ENCODE results near the gene PLOD2. TPM values are rescaled to one million over a fixed set of nuclear protein-coding genes. Genes with fewer than 3 reads are reported as not detected.

Gene PLOD2
- total and polyA plus RNA-seq, 4 donors, result 18.6 to 57.0 (median 24.3) TPM

- 76% methylated on average over 2 of the region's 2 CpGs for WGBS
Observed at GRCh38 chr3:146200461-146201220, 39.7 kb upstream of the PLOD2 start.

GRCh38 chr3:146199762-146200161 is 38.8 kb upstream of the PLOD2 start:
- TF ChIP-seq HNF4A (conservative IDR thresholded peaks at IDR 0.05), result no peak
- no peaks in the 10 kb centered on the region for H3K9me3 ChIP-seq (ENCODE audit: control insufficient read depth in 4 of 4, low read length in 3 of 4)
- no peak overlapping the region for H3K27ac ChIP-seq (ENCODE audit: low read depth in 1 of 2, low read length in 2 of 2)
- WGBS, result 93% methylated on average over 5 of the region's 5 CpGs
- DNase-seq (ENCODE audit: low spot score), result no peak
- H3K4me3 ChIP-seq (ENCODE audit: low read depth in 1 of 3, low read length in 3 of 3), result no peak overlapping the region
- H3K4me1 ChIP-seq (ENCODE audit: control insufficient read depth in 4 of 4, insufficient read depth in 4 of 4, low read length in 3 of 4), result no peaks in the 10 kb centered on the region
- H3K9ac ChIP-seq (ENCODE audit: low read depth in 1 of 2, low read length in 2 of 2), result no peak overlapping the region
- H3K36me3 ChIP-seq (ENCODE audit: control insufficient read depth in 4 of 4, insufficient read depth in 3 of 4, low read depth in 1 of 4, low read length in 3 of 4), result peaks cover 0 to 16% (median 8%) of the 10 kb centered on the region in 4 donors
- H3K27me3 ChIP-seq (ENCODE audit: control insufficient read depth in 4 of 4, insufficient read depth in 4 of 4, low read length in 3 of 4), result no peaks in the 10 kb centered on the region

More at GRCh38 chr3:146200461-146201220, 39.7 kb upstream of the PLOD2 start:
- DNase-seq (ENCODE audit: low spot score), result no peak
- H3K36me3 ChIP-seq (ENCODE audit: control insufficient read depth in 4 of 4, insufficient read depth in 3 of 4, low read depth in 1 of 4, low read length in 3 of 4), result peaks cover 0 to 15% (median 8%) of the 10 kb centered on the region in 4 donors
- H3K27me3 ChIP-seq (ENCODE audit: control insufficient read depth in 4 of 4, insufficient read depth in 4 of 4, low read length in 3 of 4), result no peaks in the 10 kb centered on the region
- no peak overlapping the region for H3K4me3 ChIP-seq (ENCODE audit: low read depth in 1 of 3, low read length in 3 of 3)
- H3K9ac ChIP-seq (ENCODE audit: low read depth in 1 of 2, low read length in 2 of 2), result no peak overlapping the region
- H3K4me1 ChIP-seq (ENCODE audit: control insufficient read depth in 4 of 4, insufficient read depth in 4 of 4, low read length in 3 of 4), result no peaks in the 10 kb centered on the region
- H3K27ac ChIP-seq (ENCODE audit: low read depth in 1 of 2, low read length in 2 of 2), result no peak overlapping the region
- no peaks in the 10 kb centered on the region for H3K9me3 ChIP-seq (ENCODE audit: control insufficient read depth in 4 of 4, low read length in 3 of 4)
- TF ChIP-seq SP1 (IDR thresholded peaks at IDR 0.05) (no peak), ATF3 (IDR thresholded peaks at IDR 0.05) (no peak), YY1 (IDR thresholded peaks at IDR 0.05) (no peak), FOXA2 (IDR thresholded peaks at IDR 0.05) (no peak), RXRA (IDR thresholded peaks at IDR 0.05) (no peak)

- DNase-seq (ENCODE audit: low spot score), result no peak
- H3K4me3 ChIP-seq (ENCODE audit: low read depth in 1 of 3, low read length in 3 of 3), result no peak overlapping the region
- H3K36me3 ChIP-seq (ENCODE audit: control insufficient read depth in 4 of 4, insufficient read depth in 3 of 4, low read depth in 1 of 4, low read length in 3 of 4), result peaks cover 0 to 32% (median 10%) of the 10 kb centered on the region in 4 donors
- 89% methylated on average over 2 of the region's 2 CpGs for WGBS
- no peaks in the 10 kb centered on the region for H3K4me1 ChIP-seq (ENCODE audit: control insufficient read depth in 4 of 4, insufficient read depth in 4 of 4, low read length in 3 of 4)
- TF ChIP-seq FOXA1 (IDR thresholded peaks at IDR 0.05) (no peak), MAX (IDR thresholded peaks at IDR 0.05) (no peak), FOXA2 (IDR thresholded peaks at IDR 0.05) (no peak), REST (IDR thresholded peaks at IDR 0.05) (no peak), TAF1 (conservative IDR thresholded peaks at IDR 0.05) (no peak), GABPA (IDR thresholded peaks at IDR 0.05 in 1 of 2, conservative IDR thresholded peaks at IDR 0.05 in 1 of 2) (no peak), NR2F2 (IDR thresholded peaks at IDR 0.05) (no peak), RXRA (IDR thresholded peaks at IDR 0.05) (no peak), YY1 (IDR thresholded peaks at IDR 0.05) (no peak), HNF4G (IDR thresholded peaks at IDR 0.05) (no peak), EGR1 (IDR thresholded peaks at IDR 0.05; ENCODE audit: low read depth in 2 of 2) (no peak), ATF3 (IDR thresholded peaks at IDR 0.05) (no peak), SP1 (IDR thresholded peaks at IDR 0.05) (no peak), RAD21 (IDR thresholded peaks at IDR 0.05) (no peak), CTCF (IDR thresholded peaks at IDR 0.05; ENCODE audit: low read depth, low read length, missing input control) (no peak), ZBTB33 (IDR thresholded peaks at IDR 0.05) (no peak), HNF4A (conservative IDR thresholded peaks at IDR 0.05) (no peak), JUND (IDR thresholded peaks at IDR 0.05) (no peak)
- no peaks in the 10 kb centered on the region for H3K27me3 ChIP-seq (ENCODE audit: control insufficient read depth in 4 of 4, insufficient read depth in 4 of 4, low read length in 3 of 4)
- H3K27ac ChIP-seq (ENCODE audit: low read depth in 1 of 2, low read length in 2 of 2), result no peak overlapping the region
- no peaks in the 10 kb centered on the region for H3K9me3 ChIP-seq (ENCODE audit: control insufficient read depth in 4 of 4, low read length in 3 of 4)
- no peak overlapping the region for H3K9ac ChIP-seq (ENCODE audit: low read depth in 1 of 2, low read length in 2 of 2)
Observed at GRCh38 chr3:146196789-146197188, 35.8 kb upstream of the PLOD2 start.

All from liver (tissue), 9 donors.